Stimulated activated CD8-positive, alpha-beta memory T cell treated with anti-CD3 and anti-CD28 coated beads, Interleukin-2, amount 100 ng/mL, for 48 hours (primary cell): ENCODE measurements around the gene DNAJC11.
A peak's percentile ranks its signal among the peaks of the same experiment; 100 is the strongest.
"Not testable (repeated sequence)": the region's sequence is repeated elsewhere in the genome, so short reads cannot be mapped to it uniquely, and the experiment has no call there.

Experiments
- DNase-seq, 2 donors: peaks; one replicate each; pipeline ENCODE4 v3.0.0-alpha.2; 2020; ENCODE audit warnings: low read depth in 2 of 2

Gene DNAJC11

GRCh38 chr1:6600410-6601048 is 101.1 kb downstream of the DNAJC11 start:
- no peak for DNase-seq

GRCh38 chr1:6599991-6600390 is 101.6 kb downstream of the DNAJC11 start:
- not testable (repeated sequence) for DNase-seq

- DNase-seq: peak; percentile 29 to 49
Measured at GRCh38 chr1:6599141-6599975, 102.3 kb downstream of the DNAJC11 start.

GRCh38 chr1:6597777-6598131 is 103.9 kb downstream of the DNAJC11 start:
- no peak for DNase-seq

GRCh38 chr1:6596886-6597776 is 104.5 kb downstream of the DNAJC11 start:
- DNase-seq: no peak

- no peak for DNase-seq
Measured at GRCh38 chr1:6596351-6596750, 105.3 kb downstream of the DNAJC11 start.

GRCh38 chr1:6594977-6595740 is 106.5 kb downstream of the DNAJC11 start:
- DNase-seq: no peak

- DNase-seq: no peak
Measured at GRCh38 chr1:6593810-6594209, 107.8 kb downstream of the DNAJC11 start.

- DNase-seq: no peak
Measured at GRCh38 chr1:6592865-6593593, 108.6 kb downstream of the DNAJC11 start.

- no peak for DNase-seq
Measured at GRCh38 chr1:6592441-6592840, 109.2 kb downstream of the DNAJC11 start.

GRCh38 chr1:6591644-6592043 is 110.0 kb downstream of the DNAJC11 start:
- no peak for DNase-seq

- DNase-seq: no peak
Measured at GRCh38 chr1:6591222-6591621, 110.4 kb downstream of the DNAJC11 start.

GRCh38 chr1:6590046-6590445 is 111.6 kb downstream of the DNAJC11 start:
- no peak for DNase-seq

GRCh38 chr1:6588893-6589520 is 112.6 kb downstream of the DNAJC11 start:
- no peak for DNase-seq

- no peak for DNase-seq
Measured at GRCh38 chr1:6588128-6588892, 113.3 kb downstream of the DNAJC11 start.

- DNase-seq: no peak
Measured at GRCh38 chr1:6587261-6588005, 114.2 kb downstream of the DNAJC11 start.

GRCh38 chr1:6586404-6586816 is 115.2 kb downstream of the DNAJC11 start:
- DNase-seq: no peak

GRCh38 chr1:6585841-6586240 is 115.8 kb downstream of the DNAJC11 start:
- DNase-seq: no peak
